Measurements from ENCODE around the gene IL2RA. TPM values are rescaled to one million over a fixed set of nuclear protein-coding genes. Genes with fewer than 3 reads are reported as not detected.

Gene IL2RA
- total RNA-seq, 1 donor from 2014 or later = not detected

DNA sequence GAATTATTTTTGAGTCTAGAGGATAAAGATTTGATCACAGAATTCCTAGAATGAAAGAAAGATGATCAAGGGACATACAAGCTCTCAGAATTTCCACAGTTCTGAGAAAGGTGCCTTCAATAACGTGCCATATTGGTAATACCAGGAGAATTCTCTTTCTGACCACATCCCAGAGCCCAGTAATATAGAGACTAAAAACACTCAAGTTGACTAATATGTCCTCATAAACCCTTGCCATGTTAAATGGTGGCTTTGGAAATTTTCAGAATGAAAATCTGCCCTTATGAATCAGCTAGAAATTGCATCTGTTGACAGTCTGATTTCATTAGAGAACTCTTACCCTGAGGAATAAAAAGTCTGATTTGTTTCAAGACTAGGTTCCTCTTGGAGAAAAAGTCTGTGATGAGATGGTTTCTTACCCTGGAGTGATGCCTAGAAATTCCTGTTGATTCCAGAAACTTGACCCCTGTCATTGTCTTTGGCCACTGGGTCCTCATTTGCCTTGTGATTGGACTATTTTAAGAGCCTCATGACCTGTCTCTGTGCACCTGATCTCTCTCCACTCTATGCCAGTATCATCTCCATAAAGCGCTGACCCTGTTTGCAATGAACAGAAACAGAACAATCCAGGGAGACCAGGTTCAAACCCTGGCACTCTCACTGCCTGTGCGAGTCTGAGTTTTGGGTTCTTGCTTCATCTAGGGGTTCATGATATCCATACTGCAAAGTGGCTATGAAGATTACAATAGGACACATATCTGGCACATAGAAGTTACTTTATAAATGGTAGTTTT, 3.3 kb downstream of the IL2RA start:
- TF ChIP-seq, protein P1, sequence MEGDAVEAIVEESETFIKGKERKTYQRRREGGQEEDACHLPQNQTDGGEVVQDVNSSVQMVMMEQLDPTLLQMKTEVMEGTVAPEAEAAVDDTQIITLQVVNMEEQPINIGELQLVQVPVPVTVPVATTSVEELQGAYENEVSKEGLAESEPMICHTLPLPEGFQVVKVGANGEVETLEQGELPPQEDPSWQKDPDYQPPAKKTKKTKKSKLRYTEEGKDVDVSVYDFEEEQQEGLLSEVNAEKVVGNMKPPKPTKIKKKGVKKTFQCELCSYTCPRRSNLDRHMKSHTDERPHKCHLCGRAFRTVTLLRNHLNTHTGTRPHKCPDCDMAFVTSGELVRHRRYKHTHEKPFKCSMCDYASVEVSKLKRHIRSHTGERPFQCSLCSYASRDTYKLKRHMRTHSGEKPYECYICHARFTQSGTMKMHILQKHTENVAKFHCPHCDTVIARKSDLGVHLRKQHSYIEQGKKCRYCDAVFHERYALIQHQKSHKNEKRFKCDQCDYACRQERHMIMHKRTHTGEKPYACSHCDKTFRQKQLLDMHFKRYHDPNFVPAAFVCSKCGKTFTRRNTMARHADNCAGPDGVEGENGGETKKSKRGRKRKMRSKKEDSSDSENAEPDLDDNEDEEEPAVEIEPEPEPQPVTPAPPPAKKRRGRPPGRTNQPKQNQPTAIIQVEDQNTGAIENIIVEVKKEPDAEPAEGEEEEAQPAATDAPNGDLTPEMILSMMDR (IDR thresholded peaks at IDR 0.05; ENCODE audit: unreplicated experiment) = no peak
- H3K27ac Mint-ChIP-seq (ENCODE audit: unreplicated experiment) = no peak overlapping the region
- H3K36me3 Mint-ChIP-seq (ENCODE audit: low read depth, unreplicated experiment) = no peaks in the 10 kb centered on the region
- no peak overlapping the region for H3K4me3 Mint-ChIP-seq (ENCODE audit: unreplicated experiment)
- H3K27me3 Mint-ChIP-seq (ENCODE audit: unreplicated experiment) = no peaks in the 10 kb centered on the region
- DNase-seq (ENCODE audit: low spot score) = no peak
- no peaks in the 10 kb centered on the region for H3K9me3 Mint-ChIP-seq (ENCODE audit: unreplicated experiment)
- H3K4me1 Mint-ChIP-seq (ENCODE audit: unreplicated experiment) = peaks cover 14% of the 10 kb centered on the region

DNA sequence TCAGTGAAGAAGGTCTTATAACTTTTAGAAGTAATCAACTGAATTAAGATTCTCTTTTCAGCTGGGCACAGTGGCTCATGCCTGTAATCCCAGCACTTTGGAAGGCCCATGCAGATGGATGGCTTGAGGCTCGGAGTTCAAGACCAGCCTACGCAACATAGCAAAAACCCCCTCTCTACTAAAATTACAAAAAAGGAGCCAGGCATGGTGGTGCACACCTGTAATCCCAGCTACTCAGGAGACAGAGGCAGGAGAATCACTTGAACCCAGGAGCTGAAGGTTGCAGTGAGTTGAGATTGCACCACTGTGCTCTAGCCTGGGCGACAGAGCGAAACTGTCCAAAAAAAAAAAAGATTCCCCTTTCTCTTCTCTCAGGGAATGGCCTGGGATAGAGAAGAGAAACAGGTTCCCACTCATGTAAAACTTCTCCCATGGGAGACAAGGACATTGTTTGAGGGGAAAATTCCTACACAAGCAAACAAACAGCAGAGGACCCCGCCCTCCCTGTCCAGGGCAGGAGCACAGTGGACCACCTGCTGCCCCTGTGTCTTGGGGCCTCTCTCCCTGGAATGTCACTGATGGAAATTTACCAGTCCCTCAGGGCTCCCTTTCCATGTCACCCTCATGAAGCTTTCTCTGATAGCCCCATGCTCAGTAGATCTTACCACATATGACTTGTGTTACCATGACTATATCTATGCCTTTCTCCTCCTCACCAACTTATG, 5.6 kb downstream of the IL2RA start:
- Mint-ChIP-seq H3K27ac (ENCODE audit: unreplicated experiment) (no peak overlapping the region), H3K27me3 (ENCODE audit: unreplicated experiment) (no peaks in the 10 kb centered on the region), H3K4me1 (ENCODE audit: unreplicated experiment) (peaks cover 23% of the 10 kb centered on the region), H3K36me3 (ENCODE audit: low read depth, unreplicated experiment) (no peaks in the 10 kb centered on the region), H3K4me3 (ENCODE audit: unreplicated experiment) (no peak overlapping the region), H3K9me3 (ENCODE audit: unreplicated experiment) (no peaks in the 10 kb centered on the region)
- TF ChIP-seq, protein P1 (IDR thresholded peaks at IDR 0.05; ENCODE audit: unreplicated experiment) = no peak
- DNase-seq (ENCODE audit: low spot score) = no peak

DNA sequence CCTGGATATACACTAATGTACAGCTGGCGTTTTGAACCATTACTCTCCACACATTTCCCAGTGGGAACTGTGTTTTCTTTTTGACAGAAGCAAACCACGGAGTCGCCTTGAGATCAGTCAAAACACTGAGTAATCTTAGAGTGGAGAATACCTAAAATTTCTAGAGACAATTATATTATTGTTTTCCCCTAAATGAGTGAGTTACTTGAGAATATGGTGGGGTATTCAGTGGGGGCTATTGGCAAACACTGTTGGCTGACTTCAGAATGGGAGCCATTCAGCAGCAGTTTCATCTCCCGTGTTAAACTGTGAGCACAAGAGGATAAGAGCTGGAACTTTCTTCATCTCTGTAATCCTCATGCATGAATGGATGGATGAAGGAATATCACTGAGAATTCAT, 6.2 kb downstream of the IL2RA start:
- H3K27ac Mint-ChIP-seq (ENCODE audit: unreplicated experiment) = no peak overlapping the region
- H3K4me1 Mint-ChIP-seq (ENCODE audit: unreplicated experiment) = peaks cover 23% of the 10 kb centered on the region
- no peak for DNase-seq (ENCODE audit: low spot score)
- no peaks in the 10 kb centered on the region for H3K36me3 Mint-ChIP-seq (ENCODE audit: low read depth, unreplicated experiment)
- H3K9me3 Mint-ChIP-seq (ENCODE audit: unreplicated experiment) = no peaks in the 10 kb centered on the region
- no peaks in the 10 kb centered on the region for H3K27me3 Mint-ChIP-seq (ENCODE audit: unreplicated experiment)
- TF ChIP-seq, protein P1 (IDR thresholded peaks at IDR 0.05; ENCODE audit: unreplicated experiment) = no peak
- H3K4me3 Mint-ChIP-seq (ENCODE audit: unreplicated experiment) = no peak overlapping the region

DNA sequence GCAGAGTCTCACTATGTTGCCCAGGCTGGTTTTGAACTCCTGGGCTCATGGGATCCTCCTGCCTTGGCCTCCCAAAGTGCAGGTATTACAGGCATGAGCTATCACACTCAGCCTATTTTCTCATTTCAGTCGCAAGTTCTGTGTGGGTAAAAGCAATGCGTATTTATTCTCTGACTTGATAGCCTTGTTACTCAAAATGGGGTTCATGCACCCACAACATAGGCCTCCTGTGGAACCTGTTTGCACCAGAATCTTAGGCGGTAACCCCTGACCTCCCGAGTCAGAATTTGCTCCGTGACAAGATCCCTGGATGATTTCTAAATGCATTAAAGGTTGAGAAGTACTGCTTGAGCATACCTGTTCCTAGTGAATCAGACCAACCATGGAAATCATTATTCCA, 7.3 kb downstream of the IL2RA start:
- Mint-ChIP-seq H3K27me3 (ENCODE audit: unreplicated experiment) (no peaks in the 10 kb centered on the region), H3K4me1 (ENCODE audit: unreplicated experiment) (peaks cover 23% of the 10 kb centered on the region), H3K27ac (ENCODE audit: unreplicated experiment) (no peak overlapping the region), H3K4me3 (ENCODE audit: unreplicated experiment) (no peak overlapping the region), H3K9me3 (ENCODE audit: unreplicated experiment) (no peaks in the 10 kb centered on the region), H3K36me3 (ENCODE audit: low read depth, unreplicated experiment) (no peaks in the 10 kb centered on the region)
- TF ChIP-seq, protein P1 (IDR thresholded peaks at IDR 0.05; ENCODE audit: unreplicated experiment) = no peak
- DNase-seq (ENCODE audit: low spot score) = no peak

Data from endothelial cell (in vitro differentiated cells).